Stimulated activated CD4-positive, alpha-beta T cell treated with anti-CD3 and anti-CD28 coated beads, Interleukin-2, amount 100 ng/mL, for 24 hours (primary cell): ENCODE results near the gene NOX3.
A peak's percentile ranks its signal among the peaks of the same experiment; 100 is the strongest.

ENCODE experiments used
- DNase-seq, 2 donors: peaks; one replicate each; pipeline ENCODE4 v3.0.0-alpha.2; 2020

NOX3 gene

GRCh38 chr6:155429321-155429893 is 26.2 kb downstream of the NOX3 start:
- DNase-seq, result no peak

GRCh38 chr6:155426408-155426945 is 29.2 kb downstream of the NOX3 start:
- no peak for DNase-seq

- no peak for DNase-seq
Observed at GRCh38 chr6:155424181-155424580, 31.5 kb downstream of the NOX3 start.

DNA sequence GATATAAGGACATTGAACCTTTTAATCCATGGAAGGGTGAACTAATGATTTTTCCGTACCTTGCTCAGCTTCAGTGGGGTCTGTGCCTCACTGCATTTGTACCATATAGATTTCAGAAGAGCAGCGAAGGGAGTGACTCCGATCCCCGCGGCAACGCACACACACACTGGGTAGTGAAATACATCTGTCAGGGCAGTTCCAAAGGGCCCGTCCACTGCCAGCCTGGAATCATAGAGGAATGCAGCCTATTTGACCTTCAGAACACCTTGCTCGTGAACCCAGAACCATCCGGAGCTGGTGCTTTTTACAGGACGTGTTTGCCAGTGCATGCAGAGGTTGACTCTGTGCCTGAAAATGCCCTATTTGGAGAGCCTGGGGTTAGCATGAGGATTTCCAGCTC is 33.0 kb downstream of the NOX3 start:
- no peak for DNase-seq

GRCh38 chr6:155420492-155420891 is 35.1 kb downstream of the NOX3 start:
- no peak for DNase-seq

GRCh38 chr6:155419161-155419560 is 36.5 kb downstream of the NOX3 start:
- no peak for DNase-seq

DNA sequence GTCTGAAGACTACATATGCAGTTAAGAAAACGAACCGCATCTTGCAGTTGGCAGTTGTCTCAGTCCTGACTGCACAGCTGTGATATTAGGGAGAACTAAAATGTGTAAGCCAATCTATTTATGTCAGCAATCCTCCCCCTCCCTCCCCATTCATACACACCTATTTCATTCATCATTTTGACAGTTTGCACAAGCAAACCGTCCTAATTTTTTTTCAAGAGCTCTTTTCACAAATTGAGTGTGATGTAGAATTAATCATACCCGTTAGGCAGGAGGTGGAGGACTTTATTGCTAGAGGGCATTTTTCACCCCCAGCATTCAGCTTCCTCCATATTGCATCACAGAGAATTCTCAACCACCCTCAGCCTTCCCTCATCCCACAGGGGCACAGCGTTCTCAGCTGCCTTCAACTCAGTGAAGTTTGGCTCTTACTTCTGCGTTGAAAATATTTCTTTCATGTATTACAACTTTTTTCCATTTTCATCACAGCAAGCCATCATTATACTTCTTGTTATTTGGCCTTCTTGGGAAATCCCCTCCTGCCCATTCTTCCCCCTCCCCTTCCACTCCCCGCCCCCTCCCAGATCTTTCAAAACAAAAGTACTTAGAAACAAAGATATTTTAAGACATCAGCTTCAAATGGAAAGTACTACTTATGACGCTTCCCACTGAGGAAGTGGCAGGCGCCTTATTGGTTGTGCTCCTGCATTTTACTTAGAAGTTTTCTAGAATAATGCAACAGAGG is 37.5 kb downstream of the NOX3 start:
- DNase-seq, result peak; percentile 66 to 77

GRCh38 chr6:155417454-155417853 is 38.2 kb downstream of the NOX3 start:
- no peak for DNase-seq

- DNase-seq, result no peak
Observed at GRCh38 chr6:155415953-155416352, 39.7 kb downstream of the NOX3 start.

GRCh38 chr6:155414049-155414448 is 41.6 kb downstream of the NOX3 start:
- no peak for DNase-seq

GRCh38 chr6:155412335-155412734 is 43.3 kb downstream of the NOX3 start:
- no peak for DNase-seq

GRCh38 chr6:155411154-155412052 is 44.2 kb downstream of the NOX3 start:
- DNase-seq, result no peak

DNA sequence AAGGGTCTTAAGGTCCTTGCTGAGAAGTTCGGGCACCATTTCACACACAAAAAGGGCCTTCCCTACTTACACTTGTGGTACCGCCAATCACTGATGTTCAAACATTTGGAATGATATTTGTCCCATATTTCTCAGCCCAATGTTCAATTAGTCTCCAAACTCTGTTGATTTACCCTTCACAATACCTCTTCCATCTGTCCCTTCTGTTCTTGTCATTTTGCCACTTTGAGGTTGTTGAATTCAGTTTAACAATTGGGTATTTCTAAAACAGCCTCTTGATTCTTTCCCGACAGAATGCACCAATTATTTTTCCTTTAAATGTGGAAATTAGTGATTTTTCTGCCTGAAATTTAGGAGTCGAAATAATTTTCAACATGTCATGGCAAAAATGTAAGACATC is 46.2 kb downstream of the NOX3 start:
- DNase-seq, result no peak

- DNase-seq, result no peak
Observed at GRCh38 chr6:155408981-155409380, 46.7 kb downstream of the NOX3 start.

- no peak for DNase-seq
Observed at GRCh38 chr6:155408231-155408630, 47.4 kb downstream of the NOX3 start.

DNA sequence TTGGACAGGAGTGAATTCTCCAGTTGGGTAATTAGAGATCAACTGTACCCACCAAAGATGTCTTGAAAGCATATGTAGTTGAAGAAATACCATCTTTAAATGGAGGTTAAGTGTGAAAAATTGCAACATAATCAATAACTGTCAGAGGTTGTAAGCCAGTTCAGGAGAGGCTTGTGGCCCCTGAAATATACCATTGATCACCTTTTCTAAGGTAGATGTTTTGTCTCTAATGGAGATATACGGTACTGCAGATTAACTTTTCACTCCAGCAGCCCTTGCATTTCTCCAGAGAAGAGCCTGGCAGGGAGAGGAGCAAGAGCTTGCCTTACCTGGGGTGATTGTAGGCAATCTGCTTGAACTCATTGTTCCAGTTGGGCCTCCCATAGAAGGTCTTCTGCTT is 48.8 kb downstream of the NOX3 start:
- DNase-seq, result no peak

- DNase-seq, result no peak
Observed at GRCh38 chr6:155404937-155405336, 50.7 kb downstream of the NOX3 start.

DNA sequence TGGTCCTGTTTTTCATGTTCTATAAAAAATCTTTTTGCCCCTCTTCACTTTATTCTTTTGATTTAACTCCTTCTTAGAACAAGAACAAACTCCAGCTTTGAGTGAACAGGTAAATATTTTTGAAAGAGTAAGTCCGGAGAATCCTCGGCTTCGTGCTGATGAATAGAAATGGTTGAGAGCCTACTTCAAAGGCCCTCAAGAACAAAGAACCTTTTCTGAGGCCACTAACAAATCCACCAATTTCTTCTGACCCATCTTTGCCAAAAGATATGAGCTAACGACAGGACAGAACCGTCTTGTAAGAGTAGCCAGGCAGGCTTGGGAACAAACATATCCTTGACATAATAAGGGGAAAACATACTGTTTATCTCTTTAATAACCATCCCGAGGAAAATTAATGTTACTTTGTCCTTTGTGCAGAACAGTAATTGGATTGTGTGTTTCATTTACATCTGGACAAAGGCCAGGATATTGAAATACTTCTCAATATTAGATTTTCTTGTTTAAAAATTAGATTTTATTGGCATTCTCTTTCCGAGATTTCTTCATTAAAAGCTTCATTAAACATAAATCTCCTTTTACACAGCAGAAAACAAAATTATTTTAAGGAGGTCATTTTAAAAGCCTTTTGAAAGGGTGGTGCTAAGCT is 52.9 kb downstream of the NOX3 start:
- DNase-seq, result no peak

GRCh38 chr6:155400654-155400965 is 55.0 kb downstream of the NOX3 start:
- no peak for DNase-seq

DNA sequence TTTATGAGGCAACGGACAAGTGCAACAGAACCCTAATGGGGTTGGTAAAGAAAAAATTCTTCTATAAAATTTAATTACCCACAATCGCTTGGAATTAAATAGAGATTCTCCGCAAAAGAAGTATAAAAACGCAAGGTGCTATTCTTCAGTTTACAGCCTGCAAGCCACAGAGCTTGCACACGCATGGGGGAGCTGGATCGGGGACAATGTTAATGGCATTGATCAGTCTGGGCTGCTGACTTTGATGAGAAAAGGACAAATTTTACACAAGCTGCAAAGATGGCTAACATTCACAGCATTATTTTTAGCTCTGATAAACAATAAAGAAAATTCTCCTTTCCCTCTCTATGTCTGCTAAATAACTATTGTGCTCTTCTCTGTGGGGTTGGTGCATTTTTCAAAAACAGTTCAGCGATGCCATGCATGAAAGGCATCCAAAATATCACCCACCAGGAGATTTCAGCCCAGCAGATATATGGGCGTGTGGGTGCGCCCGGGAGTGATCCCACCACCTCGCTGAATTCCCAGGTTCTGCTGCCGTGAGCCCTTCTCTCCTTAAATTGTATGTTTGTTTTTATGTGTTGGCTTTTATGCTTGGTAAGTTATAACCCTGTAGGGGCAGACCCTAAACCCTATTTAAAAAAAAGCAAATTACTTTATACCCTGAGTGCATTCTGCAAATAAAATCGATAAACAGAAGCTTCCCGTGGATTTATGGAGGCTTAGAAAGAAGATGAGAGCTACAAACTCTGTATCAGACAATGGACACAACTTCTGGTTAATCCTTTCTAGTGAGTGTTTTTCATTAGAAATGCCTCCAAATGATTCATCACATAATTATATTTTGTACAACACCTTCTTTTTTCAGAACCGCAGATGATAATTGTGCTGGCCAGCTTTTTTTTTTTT is 55.6 kb downstream of the NOX3 start:
- no peak for DNase-seq

- no peak for DNase-seq
Observed at GRCh38 chr6:155399062-155399744, 56.4 kb downstream of the NOX3 start.

- no peak for DNase-seq
Observed at GRCh38 chr6:155398701-155399061, 57.0 kb downstream of the NOX3 start.
